HEK293T (cell line): ENCODE data around the gene RMDN2.

Experiments used
- BHLHE40 ChIP-seq: fragments of 450-650 bp; IDR thresholded peaks from 2 replicates; pipeline ENCODE4 v1.6.1; 2016; ENCODE audit warnings: mild to moderate bottlenecking, moderate library complexity, borderline replicate concordance
- FOXA1 ChIP-seq: fragments of 450-650 bp; IDR thresholded peaks from 2 replicates; pipeline ENCODE4 v1.6.1; 2016; ENCODE audit warnings: mild to moderate bottlenecking
- FOXK2 ChIP-seq: fragments of 450-650 bp; IDR thresholded peaks from 2 replicates; pipeline ENCODE4 v1.6.1; 2016; ENCODE audit warnings: mild to moderate bottlenecking
- FOXM1 ChIP-seq: fragments of 450-650 bp; IDR thresholded peaks from 2 replicates; pipeline ENCODE4 v1.6.1; 2017; ENCODE audit warnings: mild to moderate bottlenecking, borderline replicate concordance
- HDGF ChIP-seq: fragments of 450-650 bp; IDR thresholded peaks from 2 replicates; pipeline ENCODE4 v1.6.1; 2017; ENCODE audit warnings: antibody characterized with exemption, borderline replicate concordance
- LEF1 ChIP-seq: fragments of 450-650 bp; IDR thresholded peaks from 2 replicates; pipeline ENCODE4 v1.6.1; 2017; ENCODE audit warnings: mild to moderate bottlenecking, borderline replicate concordance
- PKNOX1 ChIP-seq: fragments of 450-650 bp; IDR thresholded peaks from 2 replicates; pipeline ENCODE4 v1.6.1; 2016
- SP1 ChIP-seq: fragments of 450-650 bp; IDR thresholded peaks from 2 replicates; pipeline ENCODE4 v1.6.1; 2017
- SUZ12 ChIP-seq: fragments of 450-650 bp; IDR thresholded peaks from 2 replicates; pipeline ENCODE4 v1.6.1; 2016; ENCODE audit warnings: mild to moderate bottlenecking
- TARDBP ChIP-seq: fragments of 450-650 bp; IDR thresholded peaks from 2 replicates; pipeline ENCODE4 v1.6.1; 2016
- ZNF384 ChIP-seq: fragments of 450-650 bp; IDR thresholded peaks from 2 replicates; pipeline ENCODE4 v1.6.1; 2016

DNA sequence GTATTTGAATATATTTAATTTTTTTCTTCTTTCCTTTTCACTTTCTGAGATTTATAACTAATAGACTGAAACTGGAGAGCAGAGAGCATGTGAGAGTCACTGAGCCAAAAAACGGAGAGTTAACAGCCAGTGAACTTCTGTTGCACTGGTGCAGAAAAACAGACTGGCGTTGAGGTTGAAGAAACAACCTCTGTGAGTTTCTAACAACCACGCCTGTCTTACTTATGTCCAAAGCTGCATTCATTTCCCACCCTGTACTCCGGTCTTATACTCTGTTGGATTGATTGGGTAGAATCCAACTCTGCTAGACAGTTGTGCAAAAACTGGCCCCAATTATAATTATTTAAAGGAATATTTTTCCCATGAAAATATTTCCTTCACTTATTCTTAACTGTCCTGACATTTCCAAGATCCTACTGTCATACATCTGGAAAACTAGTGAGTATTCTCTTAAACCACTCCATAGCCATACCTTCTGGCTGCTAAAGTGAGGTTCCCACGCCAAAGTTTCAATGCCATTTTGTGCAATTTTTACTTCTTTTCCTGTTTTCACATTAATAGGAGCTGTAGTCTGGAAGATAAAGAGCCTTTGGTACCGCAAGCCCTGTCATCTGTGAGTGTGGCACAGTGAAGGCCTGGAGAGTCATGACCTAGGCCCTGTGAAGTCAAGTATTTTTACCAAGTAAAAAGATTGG lies 141.5 kb downstream of the RMDN2 start:
- TF ChIP-seq SP1 = no peak
- no peak for TF ChIP-seq HDGF
- no peak for TF ChIP-seq SUZ12
- TF ChIP-seq FOXM1 = no peak
- no peak for TF ChIP-seq FOXK2
- no peak for TF ChIP-seq BHLHE40
- TF ChIP-seq PKNOX1 = no peak
- no peak for TF ChIP-seq ZNF384
- no peak for TF ChIP-seq TARDBP
- TF ChIP-seq FOXA1 = no peak
- TF ChIP-seq LEF1 = no peak
